KMS-11 (cell line): ENCODE data around the gene GOLGA3.
"Not testable (repeated sequence)": the region's sequence is repeated elsewhere in the genome, so short reads cannot be mapped to it uniquely, and the experiment has no call there.

ENCODE experiments used
- H2AFZ ChIP-seq: fragments of 200-600 bp; sonication (generic); 2 replicates; pipeline ENCODE4 v1.6.1; 2016; ENCODE audit warnings: antibody characterized with exemption, mixed run types, low read depth
- H3K27ac ChIP-seq: fragments of 200-600 bp; sonication (generic); 2 replicates; pipeline ENCODE4 v1.6.1; 2016; ENCODE audit warnings: mild to moderate bottlenecking, mixed run types
- H3K27me3 ChIP-seq: fragments of 200-600 bp; sonication (generic); 2 replicates; pipeline ENCODE4 v1.6.1; 2017; ENCODE audit warnings: mild to moderate bottlenecking, low read depth, mixed run types, moderate library complexity; ENCODE audit not compliant: insufficient read depth
- H3K36me3 ChIP-seq: fragments of 200-600 bp; sonication (generic); 2 replicates; pipeline ENCODE4 v1.6.1; 2017; ENCODE audit warnings: mild to moderate bottlenecking, mixed run types; ENCODE audit not compliant: insufficient read depth
- H3K4me1 ChIP-seq: fragments of 200-600 bp; sonication (generic); 2 replicates; pipeline ENCODE4 v1.6.1; 2016; ENCODE audit warnings: mild to moderate bottlenecking, low read depth, mixed run types; ENCODE audit not compliant: poor library complexity, severe bottlenecking
- H3K4me2 ChIP-seq: fragments of 200-600 bp; sonication (generic); 2 replicates; pipeline ENCODE4 v1.7.0; 2016; ENCODE audit warnings: mild to moderate bottlenecking, mixed run types
- H3K4me3 ChIP-seq: fragments of 200-600 bp; sonication (generic); IDR thresholded peaks from 2 replicates; pipeline ENCODE4 v1.6.1; 2017; ENCODE audit warnings: low read depth, low read length, mixed read lengths; ENCODE audit not compliant: insufficient read depth
- H3K79me2 ChIP-seq: fragments of 200-600 bp; sonication (generic); 2 replicates; pipeline ENCODE4 v1.6.1; 2016; ENCODE audit warnings: low read depth, mixed run types; ENCODE audit not compliant: insufficient read depth
- H3K9ac ChIP-seq: fragments of 200-600 bp; sonication (generic); 2 replicates; pipeline ENCODE4 v1.6.1; 2016; ENCODE audit warnings: mild to moderate bottlenecking, mixed run types
- H4K20me1 ChIP-seq: fragments of 200-600 bp; sonication (generic); 2 replicates; pipeline ENCODE4 v1.6.1; 2016; ENCODE audit warnings: mild to moderate bottlenecking, mixed run types; ENCODE audit not compliant: insufficient read depth
- TF ChIP-seq, protein P1 (sequence below): fragments of 200-600 bp; sonication (generic); conservative IDR thresholded peaks from 2 replicates; pipeline ENCODE4 v1.6.1; 2017; ENCODE audit warnings: low read depth, mild to moderate bottlenecking, antibody characterized with exemption, low read length, moderate library complexity, mixed read lengths

Gene GOLGA3

DNA sequence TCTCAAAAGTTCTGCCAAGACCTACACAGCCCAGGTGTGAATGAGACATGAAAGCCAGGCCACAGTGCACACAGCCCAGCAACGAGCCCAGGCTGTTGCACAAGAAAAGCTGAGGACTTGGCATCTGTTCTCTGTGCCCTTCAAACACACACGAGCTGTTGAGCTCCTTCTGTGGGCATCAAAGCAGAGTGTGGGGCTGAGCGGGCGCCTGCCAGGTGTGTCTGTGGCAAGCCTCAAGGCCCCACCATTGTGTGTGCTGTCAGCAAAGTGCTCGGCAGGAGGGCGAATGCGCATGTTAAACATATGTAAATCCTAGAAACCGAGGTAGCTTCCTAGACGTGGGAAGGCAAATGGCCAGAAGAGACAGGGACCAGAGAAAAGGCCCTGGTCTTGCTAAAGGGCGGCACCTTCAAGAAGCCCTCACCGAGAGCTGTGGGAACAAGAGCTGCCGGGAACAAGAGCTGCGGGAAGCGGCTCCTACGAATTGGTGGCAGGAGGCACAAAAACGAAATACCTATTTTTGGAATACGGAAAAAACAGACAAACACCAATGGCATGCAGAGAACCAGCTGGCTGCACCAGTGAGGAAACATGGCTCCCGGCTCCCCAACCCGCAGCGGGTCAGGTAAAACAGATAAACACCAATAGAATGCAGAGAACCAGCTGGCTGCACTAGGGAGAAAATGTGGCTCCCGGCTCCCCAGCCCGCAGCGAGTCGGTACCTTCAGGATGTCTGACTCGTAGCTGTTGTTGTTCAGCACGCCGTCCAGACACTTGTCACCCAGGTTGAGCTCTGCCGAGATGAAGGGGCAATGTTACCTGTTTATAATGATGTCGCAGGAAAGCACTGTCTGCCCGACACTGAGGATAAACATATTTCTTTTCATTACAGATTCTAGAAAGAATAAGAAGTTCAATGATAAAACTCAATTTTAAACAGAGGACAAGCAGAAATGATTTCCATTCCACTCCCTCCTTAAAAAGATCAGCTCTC, 19.0 kb upstream of the GOLGA3 start:
- Histone ChIP-seq H3K27ac (no peak overlapping the region), H2AFZ (no peak overlapping the region), H3K36me3 (no peaks in the 10 kb centered on the region), H3K4me2 (no peak overlapping the region), H4K20me1 (no peaks in the 10 kb centered on the region), H3K27me3 (no peaks in the 10 kb centered on the region), H3K4me1 (no peaks in the 10 kb centered on the region), H3K9ac (no peak overlapping the region), H3K4me3 (no peak overlapping the region), H3K79me2 (no peaks in the 10 kb centered on the region)
- TF ChIP-seq, protein P1, sequence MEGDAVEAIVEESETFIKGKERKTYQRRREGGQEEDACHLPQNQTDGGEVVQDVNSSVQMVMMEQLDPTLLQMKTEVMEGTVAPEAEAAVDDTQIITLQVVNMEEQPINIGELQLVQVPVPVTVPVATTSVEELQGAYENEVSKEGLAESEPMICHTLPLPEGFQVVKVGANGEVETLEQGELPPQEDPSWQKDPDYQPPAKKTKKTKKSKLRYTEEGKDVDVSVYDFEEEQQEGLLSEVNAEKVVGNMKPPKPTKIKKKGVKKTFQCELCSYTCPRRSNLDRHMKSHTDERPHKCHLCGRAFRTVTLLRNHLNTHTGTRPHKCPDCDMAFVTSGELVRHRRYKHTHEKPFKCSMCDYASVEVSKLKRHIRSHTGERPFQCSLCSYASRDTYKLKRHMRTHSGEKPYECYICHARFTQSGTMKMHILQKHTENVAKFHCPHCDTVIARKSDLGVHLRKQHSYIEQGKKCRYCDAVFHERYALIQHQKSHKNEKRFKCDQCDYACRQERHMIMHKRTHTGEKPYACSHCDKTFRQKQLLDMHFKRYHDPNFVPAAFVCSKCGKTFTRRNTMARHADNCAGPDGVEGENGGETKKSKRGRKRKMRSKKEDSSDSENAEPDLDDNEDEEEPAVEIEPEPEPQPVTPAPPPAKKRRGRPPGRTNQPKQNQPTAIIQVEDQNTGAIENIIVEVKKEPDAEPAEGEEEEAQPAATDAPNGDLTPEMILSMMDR: no peak

DNA sequence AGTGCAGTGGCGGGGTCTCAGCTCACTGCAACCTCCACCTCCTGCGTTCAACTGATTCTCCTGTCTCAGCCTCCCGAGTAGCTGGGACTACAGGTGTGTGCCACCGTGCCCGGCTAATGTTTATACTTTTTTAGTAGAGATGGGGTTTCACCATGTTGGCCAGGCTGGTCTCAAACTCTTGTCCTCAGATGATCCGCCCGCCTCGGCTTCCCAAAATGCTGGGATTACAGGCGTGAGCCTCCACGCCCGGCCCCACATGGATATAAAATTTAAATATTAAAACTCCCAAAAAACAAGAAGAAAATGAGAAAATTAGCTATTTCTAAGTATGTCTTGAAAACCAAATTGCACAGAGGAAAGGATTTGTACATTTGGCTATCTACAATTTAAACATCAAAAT, 16.0 kb upstream of the GOLGA3 start:
- not testable (repeated sequence) for H3K4me3 ChIP-seq, H3K9ac ChIP-seq, H3K79me2 ChIP-seq, H3K4me2 ChIP-seq, H3K4me1 ChIP-seq, H3K27ac ChIP-seq, H3K27me3 ChIP-seq, H3K36me3 ChIP-seq, H4K20me1 ChIP-seq, H2AFZ ChIP-seq

DNA sequence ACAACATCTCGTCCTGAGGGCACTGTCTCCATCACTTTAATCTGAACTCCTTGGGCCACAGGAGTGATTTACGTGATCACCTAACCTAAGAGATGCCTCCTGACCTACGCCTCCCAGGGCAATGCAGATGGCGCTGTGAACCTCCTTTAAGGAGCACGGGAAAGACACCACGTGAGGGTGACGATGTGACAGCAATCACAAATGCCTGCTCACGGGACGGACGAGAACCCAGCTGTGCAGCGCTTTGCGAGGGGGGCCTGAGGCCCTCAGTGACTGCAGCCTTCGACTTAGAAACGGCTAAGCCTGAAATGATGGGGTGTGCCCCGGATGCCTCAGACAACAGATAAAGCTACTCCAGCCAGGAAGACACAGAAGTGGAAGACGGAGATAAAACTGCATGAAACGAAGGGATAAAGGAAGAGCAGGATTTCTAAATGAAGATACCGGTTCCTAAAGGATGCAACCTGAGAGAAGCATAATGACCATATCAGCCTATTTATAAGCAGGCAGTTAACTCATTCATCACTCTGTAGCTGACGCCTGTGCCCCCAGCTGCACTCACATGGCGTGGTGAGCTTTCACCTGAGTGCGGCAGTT, 13.9 kb upstream of the GOLGA3 start:
- H3K27me3 ChIP-seq: no peaks in the 10 kb centered on the region
- no peaks in the 10 kb centered on the region for H3K36me3 ChIP-seq
- H3K79me2 ChIP-seq: no peaks in the 10 kb centered on the region
- no peak overlapping the region for H3K4me3 ChIP-seq
- no peak overlapping the region for H3K27ac ChIP-seq
- H2AFZ ChIP-seq: no peak overlapping the region
- TF ChIP-seq, protein P1: no peak
- H3K4me2 ChIP-seq: no peak overlapping the region
- H3K9ac ChIP-seq: no peak overlapping the region
- no peaks in the 10 kb centered on the region for H3K4me1 ChIP-seq
- H4K20me1 ChIP-seq: no peaks in the 10 kb centered on the region

DNA sequence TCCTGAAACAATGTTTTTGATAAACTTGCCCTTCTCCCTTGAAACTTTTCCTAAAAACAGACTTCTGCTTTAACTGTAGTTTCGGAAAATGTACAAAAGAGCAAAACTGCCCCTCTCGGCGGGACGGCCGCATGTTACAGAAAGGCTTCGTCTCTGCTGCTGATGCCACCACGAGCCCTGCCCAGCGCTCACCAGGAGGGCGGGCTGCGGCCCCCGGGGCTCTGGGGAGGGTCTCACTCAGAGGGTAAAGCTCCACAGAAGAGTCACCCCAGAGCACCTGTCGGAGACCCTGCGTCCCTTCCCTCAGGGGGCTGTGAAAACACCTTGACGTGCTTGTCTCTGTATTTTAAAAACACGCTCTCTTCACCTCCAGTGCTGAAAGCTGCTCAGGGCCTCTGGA, 12.5 kb upstream of the GOLGA3 start:
- TF ChIP-seq, protein P1: no peak
- Histone ChIP-seq H2AFZ (no peak overlapping the region), H3K79me2 (no peaks in the 10 kb centered on the region), H4K20me1 (no peaks in the 10 kb centered on the region), H3K4me3 (no peak overlapping the region), H3K9ac (no peak overlapping the region), H3K27ac (no peak overlapping the region), H3K4me2 (no peak overlapping the region), H3K27me3 (no peaks in the 10 kb centered on the region), H3K36me3 (no peaks in the 10 kb centered on the region), H3K4me1 (no peaks in the 10 kb centered on the region)

DNA sequence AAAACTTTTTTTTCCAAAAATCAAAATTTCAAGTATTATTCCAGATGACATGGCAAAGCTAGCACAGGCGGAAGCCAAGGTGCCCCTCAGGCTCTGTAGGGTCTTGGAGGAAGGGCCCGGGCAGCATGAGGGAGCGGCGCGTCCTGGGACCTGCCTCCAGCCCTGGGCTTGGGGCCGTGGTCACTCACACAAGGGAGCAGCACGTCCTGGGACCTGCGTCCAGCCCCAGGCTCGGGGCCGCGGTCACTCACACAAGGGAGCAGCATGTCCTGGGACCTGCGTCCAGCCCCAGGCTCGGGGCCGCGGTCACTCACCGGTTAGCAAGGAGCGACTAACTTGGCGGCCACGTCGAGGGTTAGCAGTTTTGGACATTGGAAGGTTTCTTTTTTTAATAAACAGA, 11.9 kb upstream of the GOLGA3 start:
- no peak overlapping the region for H3K9ac ChIP-seq
- TF ChIP-seq, protein P1: no peak
- H3K27ac ChIP-seq: no peak overlapping the region
- H3K4me3 ChIP-seq: no peak overlapping the region
- no peaks in the 10 kb centered on the region for H3K27me3 ChIP-seq
- no peaks in the 10 kb centered on the region for H3K4me1 ChIP-seq
- H4K20me1 ChIP-seq: no peaks in the 10 kb centered on the region
- H3K36me3 ChIP-seq: no peaks in the 10 kb centered on the region
- H3K4me2 ChIP-seq: no peak overlapping the region
- no peaks in the 10 kb centered on the region for H3K79me2 ChIP-seq
- no peak overlapping the region for H2AFZ ChIP-seq
